SK-MEL-5 (cell line): ENCODE data around the gene TNS4. TPM values are rescaled to one million over a fixed set of nuclear protein-coding genes. Genes with fewer than 3 reads are reported as not detected.

Source experiments
- DNase-seq: peaks from one replicate; pipeline ENCODE4 v3.0.0-alpha.2; 2016; ENCODE audit warnings: low read depth, low spot score
- in situ Hi-C: cut with HindIII; loops from 2 replicates; pipeline ENCODE4 v1.10.0; 2016; ENCODE audit warnings: low sequenced_read_pairs, high pct_unique_total_duplicates, low pct_unique_long_range_greater_than_20kb
- total RNA-seq: library from RNA; depleted of rRNA; stranded (reverse); fragments of >200 nt; shearing (Covaris generic); gene quantifications from 2 replicates; pipeline ENCODE4 v1.2.3, GENCODE V29; 2014

The TNS4 gene
- total RNA-seq, 1 experiment from 2014 or later = not detected

DNA sequence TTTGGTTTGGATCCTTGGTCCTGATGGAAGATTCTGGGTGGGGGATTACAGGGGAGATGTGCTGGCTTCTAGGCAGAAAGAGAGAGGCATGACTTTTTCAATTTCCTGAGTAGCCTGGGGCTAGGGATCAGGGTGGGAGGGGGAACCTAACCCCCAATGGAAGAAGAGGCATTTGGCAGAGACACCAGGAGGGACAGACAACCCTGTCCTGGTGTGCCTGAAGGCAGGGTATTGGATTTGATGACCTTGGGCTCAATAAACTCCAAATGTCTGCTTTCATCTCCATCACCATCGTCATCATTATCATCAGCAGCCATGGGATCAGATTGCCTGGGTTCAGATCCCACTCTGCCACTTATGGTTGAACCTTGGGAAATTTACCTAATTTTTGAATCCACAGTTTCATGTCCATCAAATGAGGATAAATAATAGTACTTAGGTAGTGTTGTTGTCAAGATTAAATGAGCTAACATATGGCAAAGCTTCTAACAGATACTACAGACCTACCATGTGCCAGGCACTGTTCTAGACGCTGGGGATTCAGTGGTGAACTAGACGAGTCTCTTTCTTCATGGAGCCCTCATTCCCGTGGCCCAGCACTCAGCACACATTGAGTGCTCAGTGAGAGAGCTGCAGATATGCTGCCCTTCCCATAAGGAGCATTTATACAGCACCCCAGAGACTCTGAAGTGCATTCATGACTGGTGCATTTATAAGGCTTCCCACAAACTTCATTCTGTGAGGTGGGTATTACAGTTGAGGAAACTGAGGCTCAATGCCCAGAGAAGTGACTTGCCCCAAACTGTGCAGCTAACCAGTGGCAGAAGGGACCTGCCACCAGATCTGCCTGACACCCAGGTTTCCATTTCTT, 31.4 kb downstream of the TNS4 start:
- in situ Hi-C loops = no loop called here

DNA sequence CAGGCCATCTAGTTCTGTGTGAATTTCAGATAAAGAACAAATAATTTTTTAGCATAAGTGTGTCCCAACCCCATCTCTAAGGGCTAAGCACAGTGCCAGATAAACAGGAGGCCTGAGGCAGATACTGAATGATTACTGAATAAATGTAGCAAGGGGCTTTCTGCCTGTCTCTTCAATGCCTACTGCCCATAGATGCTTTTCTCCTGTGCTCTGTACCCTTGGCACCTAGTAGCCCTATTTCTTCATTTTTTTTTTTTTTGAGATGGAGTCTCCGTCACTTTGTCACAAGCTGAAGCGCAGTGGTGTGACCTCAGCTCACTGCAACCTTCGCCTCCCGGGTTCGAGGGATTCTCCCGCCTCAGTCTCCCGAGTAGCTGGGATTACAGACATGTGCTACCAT, 32.9 kb downstream of the TNS4 start:
- in situ Hi-C loops = no loop called here
- DNase-seq = no peak

More for the DNA sequence above, 31.4 kb downstream of the TNS4 start:
- DNase-seq = no peak

GRCh38 chr17:40467281-40467867, 34.0 kb downstream of the TNS4 start:
- in situ Hi-C loops = no loop called here
- no peak for DNase-seq

DNA sequence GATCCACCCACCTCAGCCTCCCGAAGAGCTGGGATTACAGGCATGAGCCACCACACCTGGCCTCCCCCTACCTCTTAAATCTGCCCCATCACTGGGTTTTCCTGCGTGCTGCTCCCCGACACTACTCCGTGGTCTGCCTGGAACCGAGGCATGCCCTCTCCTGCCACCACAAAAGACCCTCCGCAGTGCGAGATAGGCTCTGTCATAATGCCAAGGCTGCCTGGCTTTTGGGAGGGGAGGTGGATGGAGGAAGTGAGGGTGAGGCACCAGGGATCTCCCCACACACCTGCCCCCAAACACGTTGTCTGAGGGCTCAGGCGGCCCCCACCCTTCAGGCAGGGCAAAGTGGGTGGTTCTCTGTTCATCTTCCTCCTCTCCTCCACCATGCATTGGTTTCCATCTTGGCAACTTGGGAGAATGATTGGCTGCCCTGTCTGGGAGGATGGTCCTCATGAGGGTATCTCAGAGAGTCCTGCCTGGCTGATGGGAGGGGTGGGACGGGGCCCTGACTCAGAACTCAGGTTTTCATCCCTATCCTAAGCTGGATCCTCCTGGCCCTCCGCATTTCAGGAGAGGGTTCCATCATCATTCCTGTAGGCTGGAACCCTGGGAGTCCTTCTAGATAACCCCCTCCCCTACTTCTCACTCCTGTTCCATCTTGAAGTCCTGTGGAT, 35.0 kb downstream of the TNS4 start:
- no peak for DNase-seq
- in situ Hi-C loops = no loop called here

DNA sequence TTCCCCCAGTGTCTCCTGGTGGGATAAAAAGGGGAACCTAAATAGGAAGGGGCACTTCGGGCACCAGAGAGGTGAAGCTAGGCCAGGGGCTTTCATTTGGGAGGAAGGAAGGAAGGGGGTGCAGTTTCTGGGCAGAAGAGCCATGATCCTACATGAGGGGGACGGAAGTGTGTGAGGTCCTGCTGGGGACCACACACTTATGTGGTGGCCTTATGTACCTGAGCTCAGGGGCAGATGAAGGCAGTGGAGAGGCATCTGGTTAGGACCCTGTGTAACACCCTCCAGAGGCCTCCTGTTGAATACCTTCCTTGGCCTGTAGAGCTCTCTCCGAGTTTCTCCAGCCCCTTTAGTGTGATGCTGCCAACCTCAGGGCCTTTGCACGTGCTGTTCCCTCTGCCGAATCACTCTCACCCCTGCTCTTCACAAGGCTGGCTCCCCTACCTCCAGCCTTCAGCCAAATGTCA, 37.0 kb downstream of the TNS4 start:
- in situ Hi-C loops = no loop called here

GRCh38 chr17:40463122-40463550, 38.3 kb downstream of the TNS4 start:
- no peak for DNase-seq
- in situ Hi-C loops = no loop called here

More for the DNA sequence above, 37.0 kb downstream of the TNS4 start:
- DNase-seq = no peak

GRCh38 chr17:40462343-40463121, 38.9 kb downstream of the TNS4 start:
- in situ Hi-C loops = no loop called here
- DNase-seq = no peak

DNA sequence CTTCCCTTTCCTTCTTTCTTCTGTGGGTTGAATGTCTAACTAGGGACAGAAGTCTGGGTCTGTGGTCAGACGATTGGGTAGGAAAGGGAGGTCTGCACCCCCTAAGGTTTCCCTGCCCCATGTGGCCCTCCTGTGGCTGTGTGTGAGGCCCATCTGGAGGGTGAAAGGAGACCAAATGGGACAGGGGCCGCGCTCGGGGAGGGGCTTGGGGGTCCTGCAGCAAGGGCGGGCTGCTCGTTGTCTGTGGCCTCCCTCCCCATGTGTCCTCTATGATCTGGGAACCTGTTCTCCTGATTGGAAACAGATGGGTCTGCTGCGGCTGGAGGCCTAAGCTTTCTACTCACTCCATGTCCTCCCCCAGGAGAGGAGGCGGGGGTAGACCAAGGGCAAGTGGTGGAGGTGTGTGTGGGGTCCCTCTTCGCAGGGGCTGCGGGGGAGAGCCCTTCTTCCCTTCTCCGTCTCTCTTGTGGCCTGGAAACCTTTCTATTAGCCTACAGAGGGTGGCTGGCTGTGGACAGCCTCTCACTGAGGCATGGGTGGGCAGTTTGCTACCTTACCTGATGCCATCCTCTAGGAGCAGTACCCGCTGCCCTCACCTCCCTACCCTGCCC, 39.6 kb downstream of the TNS4 start:
- in situ Hi-C loops = no loop called here
- DNase-seq = no peak

GRCh38 chr17:40460968-40461731, 40.3 kb downstream of the TNS4 start:
- in situ Hi-C loops = no loop called here

GRCh38 chr17:40460604-40460967, 40.8 kb downstream of the TNS4 start:
- in situ Hi-C loops = no loop called here
- no peak for DNase-seq

More at GRCh38 chr17:40460968-40461731, 40.3 kb downstream of the TNS4 start:
- DNase-seq = no peak

DNA sequence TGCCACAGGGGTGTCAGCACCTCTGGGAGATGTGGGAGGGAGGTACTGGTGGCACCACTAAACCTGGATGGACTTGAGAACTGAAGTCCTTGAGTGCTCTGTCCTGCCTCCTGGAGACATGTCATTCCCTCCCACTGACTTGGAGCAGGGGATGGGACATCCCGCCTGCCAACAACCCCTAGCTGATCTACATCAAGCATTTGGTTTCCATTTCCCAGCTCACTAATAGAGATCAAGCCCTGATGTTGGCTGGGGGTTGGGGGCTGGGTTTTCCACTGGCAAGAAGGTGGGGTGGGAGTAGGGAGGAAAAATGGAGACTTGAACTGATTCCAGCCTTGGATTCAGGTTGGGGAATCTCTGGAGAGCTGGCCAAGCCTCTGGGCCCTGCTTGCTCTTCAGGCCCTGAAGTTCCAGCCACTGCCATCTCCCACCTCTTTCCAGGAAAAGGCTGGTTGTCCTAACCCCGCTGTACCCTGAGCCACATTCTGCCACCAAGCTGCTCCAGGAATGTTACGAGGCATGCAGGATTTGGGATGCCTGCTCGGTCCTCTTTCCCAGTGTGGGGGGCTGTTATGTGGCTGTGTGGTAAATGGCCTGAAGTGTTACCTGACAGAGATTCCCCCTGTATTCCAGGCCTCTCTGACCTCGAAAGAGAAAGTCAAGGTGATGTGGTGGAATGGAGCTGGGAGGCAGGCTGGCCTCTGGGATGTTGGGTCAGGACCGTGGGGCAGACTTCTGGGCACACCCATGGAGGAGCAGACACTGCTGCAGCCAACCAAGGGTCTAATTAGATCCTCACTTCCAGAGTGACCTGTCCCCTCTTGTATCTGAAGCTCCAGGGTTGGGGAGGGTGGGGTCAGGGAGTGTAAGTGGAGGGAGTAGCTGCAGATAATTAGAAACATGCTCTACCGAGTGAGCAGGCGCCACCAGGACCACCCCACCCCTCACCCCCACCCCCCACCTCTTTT, 41.5 kb downstream of the TNS4 start:
- DNase-seq = no peak
- in situ Hi-C loops = no loop called here

DNA sequence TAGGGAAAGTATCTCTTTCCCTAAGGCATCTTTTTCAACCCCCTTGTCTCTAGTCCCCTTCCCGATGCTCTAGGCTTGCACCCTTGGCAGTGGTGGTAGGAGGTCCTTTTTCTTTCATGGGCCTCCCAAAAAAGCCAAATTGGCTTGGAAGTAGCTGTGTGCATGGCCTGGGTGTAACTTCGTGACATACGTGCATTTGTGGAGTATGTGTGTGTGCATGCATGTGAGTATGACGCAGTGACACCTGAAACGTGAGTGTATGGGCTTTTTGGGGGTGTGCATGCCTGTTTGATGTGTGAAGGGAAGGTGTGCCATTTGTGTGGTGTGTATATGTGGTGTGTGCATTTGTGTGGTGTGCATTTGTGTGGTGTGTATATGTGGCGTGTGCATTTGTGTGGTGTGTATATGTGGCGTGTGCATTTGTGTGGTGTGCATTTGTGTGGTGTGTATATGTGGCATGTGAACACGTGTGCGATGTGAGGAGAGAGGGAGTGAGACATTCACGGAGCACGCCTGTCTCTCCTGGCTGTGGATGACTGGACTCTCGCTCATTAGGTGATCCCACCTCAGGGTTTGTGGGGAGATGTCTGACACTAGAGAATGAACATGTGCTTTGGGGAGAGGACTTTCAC, 42.5 kb downstream of the TNS4 start:
- no peak for DNase-seq
- in situ Hi-C loops = no loop called here

- in situ Hi-C loops = no loop called here
- DNase-seq = no peak
Observed at GRCh38 chr17:40457964-40458791, 43.2 kb downstream of the TNS4 start.

- DNase-seq = no peak
- in situ Hi-C loops = no loop called here
Observed at GRCh38 chr17:40457369-40457768, 44.1 kb downstream of the TNS4 start.
